ENCODE measurements around the gene ROR2. TPM values are rescaled to one million over a fixed set of nuclear protein-coding genes. Genes with fewer than 3 reads are reported as not detected.

ROR2 gene
- total RNA-seq, 2 donors from 2014 or later: 0.21 to 0.68 TPM

DNA sequence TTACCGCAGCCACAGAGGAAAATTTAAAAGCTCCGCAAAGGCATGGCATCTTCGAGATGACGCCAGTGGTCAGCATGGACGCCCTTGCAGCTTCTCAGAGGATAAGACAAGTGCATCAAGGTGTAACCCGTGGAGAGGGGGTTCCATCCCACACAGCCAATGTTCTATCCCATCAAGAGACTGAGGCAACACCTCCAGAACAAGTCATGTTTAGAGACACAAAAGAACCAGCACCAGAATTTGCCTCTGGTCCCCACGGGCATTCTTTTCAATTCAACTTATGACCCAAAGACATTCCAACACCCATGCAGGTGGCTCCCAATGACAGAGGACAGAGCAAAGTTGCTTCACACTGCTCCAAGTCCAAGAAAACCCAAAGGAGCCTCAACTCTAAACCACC lies 20.7 kb downstream of the ROR2 start:
- Histone ChIP-seq H3K27me3 (replicated peaks; ENCODE audit: insufficient read depth) (no peaks in the 10 kb centered on the region), H3K27ac (no peak overlapping the region), H3K36me3 (no peaks in the 10 kb centered on the region), H3K4me3 (no peak overlapping the region), H3K9me3 (peaks cover 29% of the 10 kb centered on the region), H3K4me1 (ENCODE audit: control insufficient read depth in 1 of 2, low read depth in 2 of 2) (no peaks in the 10 kb centered on the region)
- ATAC-seq (ENCODE audit: insufficient number of reproducible peaks, low FRiP score, low read depth): no peak
- DNase-seq (ENCODE audit: low spot score): no peak
- TF ChIP-seq CTCF (IDR thresholded peaks at IDR 0.05): no peak

GRCh38 chr9:91927922-91928510 lies 22.0 kb downstream of the ROR2 start:
- no peak overlapping the region for H3K4me3 ChIP-seq
- TF ChIP-seq CTCF (IDR thresholded peaks at IDR 0.05): no peak
- H3K4me1 ChIP-seq (ENCODE audit: control insufficient read depth in 1 of 2, low read depth in 2 of 2): no peaks in the 10 kb centered on the region
- no peaks in the 10 kb centered on the region for H3K36me3 ChIP-seq
- DNase-seq (ENCODE audit: low spot score) (no peak), ATAC-seq (ENCODE audit: insufficient number of reproducible peaks, low FRiP score, low read depth) (no peak)
- no peaks in the 10 kb centered on the region for H3K27me3 ChIP-seq (replicated peaks; ENCODE audit: insufficient read depth)
- H3K27ac ChIP-seq: no peak overlapping the region
- H3K9me3 ChIP-seq: peaks cover 29% of the 10 kb centered on the region

GRCh38 chr9:91924090-91924489 lies 25.9 kb downstream of the ROR2 start:
- H3K9me3 ChIP-seq: peaks cover 5% of the 10 kb centered on the region
- no peak for DNase-seq (ENCODE audit: low spot score)

GRCh38 chr9:91923145-91923544 lies 26.9 kb downstream of the ROR2 start:
- no peaks in the 10 kb centered on the region for H3K9me3 ChIP-seq
- TF ChIP-seq CTCF (IDR thresholded peaks at IDR 0.05): no peak
- no peak overlapping the region for H3K4me3 ChIP-seq
- H3K27ac ChIP-seq: no peak overlapping the region
- no peaks in the 10 kb centered on the region for H3K36me3 ChIP-seq
- no peak for ATAC-seq (ENCODE audit: insufficient number of reproducible peaks, low FRiP score, low read depth)
- H3K4me1 ChIP-seq (ENCODE audit: control insufficient read depth in 1 of 2, low read depth in 2 of 2): no peaks in the 10 kb centered on the region
- DNase-seq (ENCODE audit: low spot score): no peak
- no peaks in the 10 kb centered on the region for H3K27me3 ChIP-seq (replicated peaks; ENCODE audit: insufficient read depth)

More at GRCh38 chr9:91924090-91924489, 25.9 kb downstream of the ROR2 start:
- H3K4me1 ChIP-seq (ENCODE audit: control insufficient read depth in 1 of 2, low read depth in 2 of 2): no peaks in the 10 kb centered on the region
- no peaks in the 10 kb centered on the region for H3K36me3 ChIP-seq
- no peak overlapping the region for H3K4me3 ChIP-seq
- H3K27me3 ChIP-seq (replicated peaks; ENCODE audit: insufficient read depth): no peaks in the 10 kb centered on the region
- ATAC-seq (ENCODE audit: insufficient number of reproducible peaks, low FRiP score, low read depth): no peak
- no peak overlapping the region for H3K27ac ChIP-seq
- TF ChIP-seq CTCF (IDR thresholded peaks at IDR 0.05): no peak

DNA sequence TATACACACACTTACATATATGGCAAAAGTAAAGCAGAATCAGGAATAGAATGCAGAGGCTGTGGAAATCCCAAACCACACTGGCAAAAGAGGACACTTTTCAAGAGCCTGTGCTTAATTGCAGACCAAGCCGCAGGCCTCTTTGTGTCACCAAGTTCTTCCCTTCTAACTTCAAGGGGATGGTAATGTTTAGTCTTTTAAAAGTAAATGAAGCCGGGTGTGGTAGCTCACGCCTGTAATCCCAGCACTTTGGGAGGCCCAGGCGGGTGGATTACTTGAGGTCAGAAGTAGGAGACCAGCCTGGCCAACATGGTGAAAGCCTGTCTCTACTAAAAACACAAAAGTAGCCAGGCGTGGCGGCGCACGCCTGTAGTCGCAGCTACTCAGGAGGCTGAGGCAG lies 28.7 kb downstream of the ROR2 start:
- DNase-seq (ENCODE audit: low spot score) (no peak), ATAC-seq (ENCODE audit: insufficient number of reproducible peaks, low FRiP score, low read depth) (no peak)
- Histone ChIP-seq H3K4me1 (ENCODE audit: control insufficient read depth in 1 of 2, low read depth in 2 of 2) (no peaks in the 10 kb centered on the region), H3K36me3 (no peaks in the 10 kb centered on the region), H3K9me3 (no peaks in the 10 kb centered on the region), H3K27ac (no peak overlapping the region), H3K4me3 (no peak overlapping the region), H3K27me3 (replicated peaks; ENCODE audit: insufficient read depth) (no peaks in the 10 kb centered on the region)
- no peak for TF ChIP-seq CTCF (IDR thresholded peaks at IDR 0.05)

Data from thoracic aorta (tissue), 2 donors.